T-helper 1 cell (primary cell): ENCODE data around the gene UNC5B.

ENCODE experiments used
- DNase-seq, 5 donors: peaks; one replicate each; pipeline ENCODE4 v3.0.0-alpha.2; 2012 to 2020

Gene UNC5B

DNA sequence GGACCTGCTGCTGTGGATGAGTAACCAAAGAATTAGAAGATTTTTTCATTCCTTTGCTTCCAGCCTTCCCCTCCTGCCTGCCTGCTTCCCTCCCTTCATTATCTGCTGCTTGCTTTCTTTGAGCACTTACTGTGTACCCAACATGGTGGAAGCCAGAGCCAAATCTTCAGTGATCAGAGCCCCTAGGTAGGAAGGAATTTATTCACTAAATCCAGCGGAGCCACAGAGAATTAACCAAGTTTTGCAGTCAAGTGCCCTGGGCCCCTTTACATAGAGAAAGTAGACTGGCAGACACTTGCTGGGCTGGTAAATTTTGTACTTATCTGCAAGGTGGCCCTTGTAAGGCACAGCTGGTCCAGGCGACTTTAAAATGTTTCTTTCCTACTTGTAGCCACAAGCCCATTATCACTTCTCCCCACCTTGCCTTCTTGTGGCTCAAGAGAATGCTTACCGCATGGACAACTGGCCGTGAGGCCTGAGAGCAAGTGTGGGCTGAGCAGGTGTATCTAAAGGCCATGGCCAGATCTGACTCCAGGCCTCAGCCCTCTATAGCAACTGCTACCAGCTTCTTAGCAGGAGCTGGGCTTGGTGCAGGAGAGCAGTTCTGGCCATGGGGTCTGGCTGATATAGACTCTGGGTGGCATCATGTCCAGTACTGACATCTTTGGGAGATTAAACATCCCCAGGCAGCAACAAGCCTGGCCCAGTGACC lies 11.1 kb downstream of the UNC5B start:
- DNase-seq = no peak

DNA sequence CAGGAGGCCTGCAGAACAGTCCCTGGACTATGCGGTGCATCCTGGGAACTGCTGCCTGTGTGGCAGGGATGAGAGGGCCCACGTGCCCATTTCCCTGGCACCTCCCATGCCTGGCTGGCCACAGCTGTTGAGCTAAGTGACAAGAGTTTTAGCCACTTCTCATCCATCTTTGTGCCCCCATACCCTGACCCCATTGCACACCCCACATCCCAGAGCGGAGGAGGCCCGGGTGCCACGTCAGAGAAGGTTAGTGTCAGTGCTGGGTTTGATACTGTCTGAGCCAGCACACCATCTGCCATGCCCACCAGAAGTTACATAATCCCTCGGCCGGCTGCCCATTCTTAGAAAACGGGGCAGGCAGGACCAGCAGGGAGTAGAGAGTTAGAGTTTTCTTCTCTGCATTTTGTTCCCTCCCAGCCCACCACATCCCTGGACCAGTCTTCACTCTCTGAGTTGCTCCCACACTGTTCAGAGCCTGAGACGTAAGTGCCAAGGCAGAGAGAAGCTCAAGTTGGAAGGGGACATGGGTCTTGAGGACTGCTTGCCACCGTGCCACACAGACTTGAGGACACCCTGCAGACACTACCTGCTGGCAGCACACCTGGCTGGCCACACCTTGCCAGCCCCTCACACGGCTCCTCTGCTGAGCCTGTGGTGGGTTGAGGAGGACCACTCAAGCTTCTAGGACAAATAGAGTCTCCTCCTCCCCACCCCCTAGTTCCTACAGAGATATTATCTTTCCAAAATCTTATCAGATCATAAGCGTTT lies 13.1 kb downstream of the UNC5B start:
- no peak for DNase-seq

DNA sequence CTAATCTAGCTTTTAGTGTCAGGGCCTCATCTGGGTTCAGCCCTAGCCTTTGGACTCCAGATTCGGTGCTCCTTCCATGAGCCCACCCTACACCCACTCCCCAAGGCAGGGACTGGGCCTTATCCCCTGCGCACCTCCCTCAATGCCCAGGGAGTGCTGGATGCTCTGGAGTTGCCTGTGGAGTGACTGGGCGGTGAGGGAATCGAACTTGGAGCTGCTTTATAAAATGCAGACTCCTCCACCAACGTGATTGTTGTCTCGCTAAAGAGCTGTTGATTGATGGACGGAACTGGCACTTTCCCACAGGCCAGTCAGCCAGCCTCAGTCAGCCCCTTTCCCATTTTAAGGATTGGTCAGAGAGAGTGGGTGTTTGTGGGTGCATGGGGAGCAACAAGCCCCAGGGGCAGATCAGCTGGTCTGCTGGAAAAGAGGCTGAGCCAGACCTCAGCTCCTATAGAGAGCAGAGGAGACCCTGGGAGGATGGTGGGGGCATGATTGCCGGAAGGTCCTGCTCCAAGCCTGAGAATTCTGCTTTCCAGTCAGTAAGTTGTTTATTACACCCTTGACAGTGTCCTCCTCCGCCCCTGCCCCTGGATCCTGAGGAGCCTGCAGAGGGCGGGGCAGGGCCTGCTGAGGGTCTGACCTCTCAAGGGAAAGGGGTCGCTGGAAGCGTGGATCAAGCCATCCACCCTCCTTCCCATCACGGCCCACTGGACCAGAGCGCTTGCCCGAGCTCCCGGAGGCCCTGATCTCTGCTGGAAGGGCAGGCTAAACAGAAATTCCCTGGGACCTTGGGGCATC lies 16.7 kb downstream of the UNC5B start:
- no peak for DNase-seq

DNA sequence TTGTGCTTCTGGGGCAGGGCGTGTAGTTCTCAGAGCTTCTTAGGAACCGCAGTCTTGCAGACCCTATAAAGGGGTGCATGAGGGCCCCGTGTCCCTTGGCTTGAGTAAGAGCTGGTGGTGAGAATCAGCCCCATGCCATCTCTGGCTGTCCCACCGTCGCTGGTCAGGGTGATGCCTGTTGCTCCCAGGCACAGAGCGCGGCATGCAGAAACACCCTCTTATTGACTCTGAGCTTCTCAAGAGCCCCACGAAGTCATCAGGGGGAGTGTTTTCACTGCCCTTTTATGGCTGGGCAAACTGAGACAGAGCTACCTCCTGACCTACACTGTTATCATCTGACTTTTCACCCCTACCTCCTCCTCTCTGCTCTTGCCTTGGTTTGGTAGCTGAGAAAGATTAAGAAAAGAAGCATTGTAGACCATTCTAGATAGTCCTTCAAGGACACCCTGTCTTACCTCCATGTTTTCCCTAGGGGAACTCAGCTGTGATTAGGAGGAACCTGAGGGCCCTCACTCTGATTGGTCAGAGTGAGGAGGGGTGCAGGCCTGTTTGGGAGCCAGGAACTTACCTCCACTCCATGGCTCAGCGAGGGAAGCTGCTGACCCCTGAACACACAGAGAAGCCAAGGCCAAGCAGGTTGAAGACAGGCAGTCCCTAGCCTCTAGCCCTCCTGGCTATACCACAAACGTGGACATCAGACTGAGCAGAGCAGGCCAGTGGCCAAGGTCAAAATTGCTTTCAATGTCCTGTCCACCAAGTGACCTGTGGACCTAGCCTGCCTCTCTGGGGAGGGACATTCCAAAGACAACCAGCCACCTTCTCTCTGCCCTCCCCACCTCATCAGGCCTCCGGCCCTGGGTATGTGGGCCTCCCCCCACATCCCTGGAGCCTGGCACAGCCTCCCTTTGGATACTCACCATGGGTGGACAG lies 17.6 kb downstream of the UNC5B start:
- DNase-seq = no peak

DNA sequence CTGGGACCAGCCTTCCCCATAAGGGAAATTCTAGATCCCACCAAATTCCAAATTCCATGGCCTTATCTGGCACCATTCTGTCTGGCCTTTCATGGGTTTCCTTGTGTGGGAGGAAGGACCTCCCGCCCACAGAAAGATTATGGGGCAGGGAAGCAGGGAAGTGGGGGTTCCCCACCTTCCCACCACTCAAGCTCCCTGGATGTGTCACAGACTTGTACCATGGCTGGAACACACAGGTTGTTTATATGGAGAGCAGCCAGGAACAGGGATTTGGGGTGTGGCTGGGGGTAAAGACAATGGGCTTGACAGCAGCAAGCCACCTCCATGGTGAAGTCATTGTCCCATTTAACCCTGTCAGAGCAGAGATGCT lies 18.3 kb downstream of the UNC5B start:
- no peak for DNase-seq

DNA sequence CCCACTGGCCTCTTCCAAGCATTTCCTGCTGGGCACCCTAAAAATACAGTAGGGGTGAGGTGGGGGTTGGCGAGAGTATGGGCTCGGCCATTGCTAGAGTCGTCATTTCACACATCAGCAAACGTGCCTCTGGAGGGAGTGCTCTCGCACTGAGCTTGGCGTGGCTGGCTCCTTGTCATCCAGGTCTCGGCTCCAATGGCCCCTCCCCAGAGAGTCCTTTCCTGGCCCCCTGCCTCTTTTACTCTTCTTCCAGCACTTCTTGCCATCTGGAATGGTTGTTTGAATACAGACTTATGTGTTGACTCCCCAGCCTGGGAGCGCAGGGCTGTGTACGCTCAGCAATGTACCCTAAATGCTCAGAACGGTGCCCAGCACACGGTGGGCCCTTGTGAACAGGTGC lies 18.8 kb downstream of the UNC5B start:
- DNase-seq = no peak

DNA sequence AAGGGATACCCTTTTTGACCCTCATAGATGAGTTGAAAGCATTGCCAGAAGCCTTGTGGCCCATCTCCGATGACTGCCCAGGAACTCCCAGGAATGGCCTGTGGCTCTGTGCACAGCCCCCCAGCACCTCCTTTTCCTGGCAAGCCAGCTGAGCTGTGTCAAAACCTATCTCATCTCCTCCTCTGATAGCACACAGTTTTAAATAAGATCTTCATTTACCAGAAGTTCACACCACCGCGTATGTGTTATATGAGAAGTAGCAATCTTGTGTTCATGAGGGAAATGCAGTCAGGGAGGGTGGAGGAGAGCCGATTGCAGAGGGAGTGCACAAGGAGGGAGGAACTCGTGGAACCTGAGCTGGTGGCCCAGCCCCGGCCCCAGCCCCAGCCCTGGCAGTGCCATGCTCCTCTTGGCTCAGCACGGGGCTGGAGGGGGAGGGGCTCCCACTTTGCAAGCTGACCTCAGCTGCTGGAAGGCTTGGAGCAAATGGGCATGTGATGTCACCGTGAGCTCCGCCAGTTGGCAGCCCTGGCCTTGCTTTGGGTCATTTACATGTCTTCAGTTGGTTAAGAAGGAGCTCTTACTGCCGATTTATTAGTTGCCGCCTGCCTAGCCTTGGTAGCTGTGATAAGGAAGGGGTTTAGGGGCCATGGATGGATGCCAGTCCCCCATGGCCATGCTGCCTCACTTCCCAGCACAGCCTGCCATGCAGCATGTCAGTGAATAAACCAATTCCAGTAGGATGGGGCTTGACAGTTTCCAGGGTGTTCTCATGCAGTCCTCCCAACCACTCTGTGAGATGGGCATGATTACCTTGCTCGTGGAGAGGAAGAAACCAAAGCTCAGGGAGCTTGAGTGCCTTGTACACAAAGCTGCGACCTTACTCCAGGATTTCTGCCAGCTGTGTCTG lies 20.0 kb downstream of the UNC5B start:
- no peak for DNase-seq

DNA sequence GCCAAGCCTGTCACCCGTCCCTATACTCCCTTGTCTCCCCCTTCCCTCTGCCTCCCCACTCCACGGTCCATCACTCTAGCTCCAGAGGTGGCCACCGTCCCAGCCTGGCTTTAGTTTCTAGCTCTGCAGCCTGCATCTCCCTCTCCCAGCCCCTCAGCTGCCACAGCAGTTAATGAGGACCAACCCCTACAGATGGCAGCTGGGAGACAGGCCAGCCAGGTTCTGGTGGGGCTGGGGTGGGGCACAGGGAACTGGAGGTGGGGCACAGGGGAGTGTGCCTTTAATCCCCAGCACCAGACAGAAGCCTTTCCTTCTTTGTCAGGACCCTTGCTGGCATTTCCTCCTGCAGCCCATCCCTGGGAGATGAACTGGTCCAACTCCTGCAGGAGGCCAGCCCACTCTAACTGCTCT lies 21.1 kb downstream of the UNC5B start:
- DNase-seq = no peak

DNA sequence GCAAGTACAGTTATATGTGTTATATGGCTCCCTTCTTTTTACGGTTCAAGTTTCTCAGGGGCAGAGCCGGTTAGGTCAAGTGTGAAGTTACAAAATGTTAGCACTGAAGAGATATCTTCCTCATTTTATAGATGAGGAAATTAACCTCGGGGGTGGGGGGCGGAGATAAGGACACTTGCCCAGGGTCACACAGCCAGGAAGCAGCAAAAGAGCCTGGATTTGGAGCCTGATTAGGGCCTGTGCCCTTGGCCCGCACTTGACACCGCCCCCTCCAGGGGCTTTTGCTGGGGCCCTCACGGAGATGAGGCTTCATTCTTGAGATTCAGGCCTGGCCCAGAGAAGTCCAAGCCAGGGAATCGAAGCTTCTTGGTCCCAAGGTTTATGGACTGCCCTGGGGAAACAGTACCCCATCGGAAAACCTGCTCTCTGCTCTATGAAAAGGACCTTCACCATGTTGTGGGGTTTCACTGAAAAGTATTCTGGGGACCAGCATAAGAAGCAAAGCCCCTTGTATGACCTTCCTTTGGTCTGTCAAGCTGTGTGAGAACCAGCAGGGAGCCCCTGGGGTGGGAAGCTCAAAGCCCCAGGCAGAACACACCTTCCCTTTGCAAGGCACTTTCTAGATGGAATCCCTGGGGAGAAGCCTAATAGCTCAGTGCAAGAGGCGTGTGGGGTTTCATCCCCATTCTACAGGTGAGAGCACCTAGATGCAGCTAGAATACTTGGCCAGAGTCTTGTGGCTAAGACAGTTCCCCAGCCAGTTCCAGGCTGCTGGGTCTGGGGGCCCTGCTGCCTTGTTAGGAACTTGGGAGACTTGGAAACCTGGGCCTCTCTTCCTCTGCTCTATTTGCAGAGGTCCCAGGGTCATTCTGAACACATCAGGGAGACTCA lies 21.9 kb downstream of the UNC5B start:
- no peak for DNase-seq

DNA sequence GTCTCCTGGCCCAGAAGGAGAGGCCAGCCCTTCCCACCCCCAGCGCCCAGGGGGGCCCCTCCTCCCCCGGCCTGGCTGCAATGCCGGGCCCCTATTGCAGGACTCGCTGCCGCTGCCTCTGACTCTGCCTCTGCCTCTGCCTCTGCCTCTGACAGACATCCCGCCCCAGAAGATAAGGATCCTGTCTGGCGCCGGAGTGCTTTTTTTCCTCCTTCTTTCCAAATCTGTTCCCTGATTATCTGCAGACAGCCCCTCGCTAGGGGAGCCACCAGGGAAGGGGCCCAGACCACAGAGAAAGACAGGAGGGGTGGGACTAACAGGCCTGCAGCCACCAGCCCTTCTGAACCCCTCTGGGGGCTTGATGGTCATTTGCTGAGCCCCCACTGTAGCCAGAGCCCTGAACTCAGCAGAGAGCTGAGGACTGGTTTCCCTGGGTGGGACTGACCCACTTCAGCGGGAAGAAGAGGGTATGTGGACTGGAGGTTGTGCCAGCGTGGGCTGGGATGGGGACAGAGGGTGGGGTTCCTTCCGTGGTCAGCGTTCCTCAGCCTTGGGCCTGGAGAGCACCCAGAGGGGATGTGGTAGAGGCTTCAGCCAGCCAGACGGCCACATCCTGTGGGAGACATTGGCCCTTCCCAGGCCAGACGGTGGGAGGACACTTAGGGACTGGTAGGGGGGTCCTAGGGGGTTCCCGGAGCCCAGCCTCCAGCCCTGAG lies 22.8 kb downstream of the UNC5B start:
- DNase-seq = no peak

DNA sequence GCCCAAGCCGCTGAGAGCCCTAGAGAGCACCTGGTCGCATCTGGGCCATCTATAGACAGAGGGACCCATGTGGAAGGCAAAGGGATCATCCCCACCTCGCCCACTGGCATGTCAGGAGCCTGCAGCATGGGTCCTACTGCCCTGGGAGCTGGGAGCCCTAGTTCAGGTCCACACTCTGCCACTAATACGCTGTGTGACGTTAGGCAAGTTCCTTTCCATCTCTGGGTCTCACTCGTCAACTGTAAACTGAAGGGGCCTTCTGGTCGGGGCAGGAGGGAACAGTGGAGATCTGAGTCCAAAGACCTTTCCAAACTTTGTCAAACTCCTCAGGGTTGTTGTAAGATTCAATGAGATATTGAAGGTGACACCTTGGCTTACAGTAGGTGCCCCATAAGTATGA lies 23.4 kb downstream of the UNC5B start:
- no peak for DNase-seq

DNA sequence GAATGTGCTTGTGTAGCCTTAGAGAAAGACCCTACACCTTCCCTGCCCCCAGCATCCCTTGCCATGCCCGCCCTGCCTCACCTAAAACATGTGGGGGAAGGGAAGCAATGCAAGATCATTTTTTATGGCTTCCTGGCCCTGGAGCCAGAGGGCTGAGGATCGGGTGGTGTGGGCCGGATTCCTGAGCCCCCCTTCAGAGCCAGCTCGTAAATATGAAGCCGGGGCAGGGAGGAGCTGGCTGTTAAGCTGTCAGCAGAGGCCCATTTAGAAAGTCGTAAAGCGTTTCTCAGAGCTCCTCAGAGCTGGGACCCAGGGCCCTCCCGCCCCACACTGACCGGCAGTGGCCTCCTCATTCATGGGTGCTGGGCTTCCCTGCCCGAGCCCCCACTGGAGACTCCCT lies 23.9 kb downstream of the UNC5B start:
- DNase-seq = no peak

DNA sequence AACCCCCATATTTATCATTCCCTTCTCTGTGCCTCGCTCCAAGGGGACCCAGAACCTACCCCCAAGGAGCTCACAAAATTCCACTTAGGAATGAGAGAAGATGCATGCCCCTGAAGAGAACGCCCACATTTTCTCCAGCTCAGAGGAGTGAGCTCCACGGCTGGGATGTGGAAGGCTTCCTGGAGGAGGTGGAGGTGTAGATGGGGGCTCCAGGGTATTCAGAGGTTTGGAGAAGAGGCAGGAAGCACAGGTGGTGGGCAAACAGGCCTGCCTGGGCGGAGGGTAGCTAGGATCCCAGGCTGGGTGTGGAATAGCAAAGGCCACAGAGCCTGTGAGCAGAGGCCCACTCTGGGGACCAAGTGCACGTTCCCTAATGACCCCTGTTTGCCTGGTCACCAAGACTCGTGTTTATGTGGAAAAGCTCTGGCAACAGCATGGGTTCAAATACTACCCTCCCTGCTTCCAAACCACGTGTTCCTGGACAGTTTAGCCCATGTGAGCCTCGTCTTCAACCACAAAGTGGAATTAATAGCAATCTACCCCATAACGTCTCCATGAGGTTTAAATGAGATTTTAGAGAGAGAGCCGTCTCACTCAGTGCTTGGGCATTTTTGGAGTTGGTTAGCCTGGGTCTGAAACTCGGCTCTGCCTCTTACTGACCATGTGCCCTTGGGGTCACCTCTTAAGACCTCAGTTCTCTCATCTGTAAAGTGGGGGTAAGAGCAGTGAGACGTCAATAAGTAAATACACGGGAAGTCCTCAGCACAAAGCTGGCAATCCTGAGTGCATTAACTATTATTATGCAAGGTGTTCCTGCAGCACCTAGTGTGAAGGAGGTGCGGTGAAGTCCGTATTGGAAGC lies 24.7 kb downstream of the UNC5B start:
- no peak for DNase-seq

DNA sequence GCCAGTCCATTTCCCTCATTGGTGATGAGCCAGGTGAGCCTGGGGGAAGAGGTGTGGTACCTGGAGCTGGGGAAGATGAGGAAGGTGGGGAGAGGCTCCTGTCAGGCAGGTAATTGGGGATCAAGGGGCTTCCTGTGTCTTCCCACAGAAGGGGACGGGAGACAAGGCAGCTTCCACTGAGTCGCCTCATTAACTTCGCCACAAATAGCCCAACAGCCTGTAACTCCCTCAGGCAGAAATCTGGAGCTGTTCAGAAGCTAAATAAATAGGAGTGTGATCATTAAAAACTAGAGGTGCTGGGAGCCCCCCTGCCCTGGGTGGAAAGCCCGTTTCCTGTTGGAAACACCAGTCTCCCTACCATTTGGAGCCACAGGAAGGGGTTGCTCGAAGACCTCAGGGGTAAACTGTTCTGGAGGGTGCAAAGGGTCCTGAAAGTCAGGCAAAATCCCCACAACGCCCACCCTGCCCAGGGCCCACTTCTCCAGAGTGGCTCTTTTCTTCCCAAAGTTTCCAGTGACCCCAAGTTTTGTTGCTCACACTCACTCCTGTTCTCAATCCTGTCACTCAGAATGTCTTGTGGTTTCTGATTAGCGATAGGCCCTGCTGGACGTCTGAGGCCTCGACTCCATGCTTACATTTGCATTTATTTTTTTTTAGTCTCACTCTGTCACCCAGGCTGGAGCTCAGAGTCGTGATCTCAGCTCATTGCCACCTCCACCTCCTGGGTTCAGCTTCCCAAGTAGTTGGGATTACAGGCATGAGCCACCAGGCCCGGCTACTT lies 25.7 kb downstream of the UNC5B start:
- no peak for DNase-seq

DNA sequence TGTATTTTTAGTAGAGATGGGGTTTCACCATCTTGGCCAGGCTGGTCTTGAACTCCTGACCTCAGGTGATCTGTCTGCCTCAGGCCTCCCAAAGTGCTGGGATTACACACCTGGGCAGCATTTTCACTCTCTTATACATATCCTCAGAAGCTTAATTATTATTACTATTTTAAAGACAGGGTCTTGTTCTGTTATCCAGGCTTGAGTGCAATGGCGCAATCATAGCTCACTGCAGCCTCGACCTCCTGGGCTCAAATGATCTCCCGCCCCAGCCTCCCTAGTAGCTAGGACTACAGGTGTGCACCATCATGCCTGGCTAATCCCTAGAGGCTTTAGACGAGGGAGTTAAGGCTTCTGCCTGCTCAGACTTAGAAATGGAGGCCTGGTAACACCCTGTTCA lies 26.3 kb downstream of the UNC5B start:
- no peak for DNase-seq

DNA sequence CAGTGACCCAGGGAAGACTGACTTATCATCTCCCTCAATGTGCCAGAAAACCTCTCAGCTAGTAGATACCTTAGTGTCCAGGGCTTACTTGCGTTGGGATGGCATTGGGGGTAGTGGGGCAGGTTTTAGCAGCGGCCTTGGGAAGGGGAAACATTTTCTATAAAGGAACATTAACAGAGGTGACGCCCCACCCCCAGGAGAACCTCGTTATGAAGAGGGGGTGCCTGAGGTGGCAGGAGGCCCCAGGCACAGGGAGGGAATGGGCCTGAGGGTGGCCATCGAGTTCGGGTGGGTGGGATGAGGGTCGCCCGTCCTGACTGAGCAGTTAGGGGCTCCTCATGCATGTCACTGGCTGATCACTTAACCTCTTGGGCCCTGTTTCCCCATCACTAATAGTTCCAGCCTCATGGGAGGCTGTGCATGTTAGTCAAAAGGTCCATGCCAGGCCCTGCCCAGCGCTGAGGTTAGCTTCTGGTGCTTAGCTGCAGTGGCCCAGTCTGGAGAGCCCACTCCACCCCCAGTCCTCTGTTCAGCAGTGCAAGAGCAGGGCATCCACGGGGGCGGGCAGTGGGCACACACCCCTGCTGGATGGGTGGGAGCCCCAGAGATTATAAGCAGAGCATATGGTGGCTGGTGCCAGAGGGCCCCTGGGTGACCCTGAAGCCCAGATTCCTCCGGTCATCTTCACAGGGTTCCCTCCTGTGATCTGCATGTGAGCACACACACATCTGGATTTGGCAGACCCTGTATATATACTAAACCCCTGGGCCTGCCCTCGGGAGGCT lies 27.0 kb downstream of the UNC5B start:
- DNase-seq = no peak
